T-helper 2 cell treated with Interferon-gamma antibody and Interleukin-4, amounts not matched to agents 100 ng/mL and 5 ng/mL, for 36 hours (primary cell): Measurements from ENCODE around the gene HIBCH. TPM values are rescaled to one million over a fixed set of nuclear protein-coding genes. Genes with fewer than 3 reads are reported as not detected.
"Not testable (repeated sequence)": the region's sequence is repeated elsewhere in the genome, so short reads cannot be mapped to it uniquely, and the experiment has no call there.

Experiments used
- intact Hi-C: fragments of 100-400 bp; cut with micrococcal nuclease; formaldehyde crosslinking; loops from one replicate; pipeline ENCODE4 v1.15.1; 2023
- total RNA-seq: library from RNA; stranded (reverse); gene quantifications from 2 replicates; pipeline ENCODE4 v1.2.3, GENCODE V29; 2022

HIBCH gene
- total RNA-seq, 1 donor from 2014 or later: 18.6 TPM

- intact Hi-C loops: loop anchor here (5.0 kb wide), 1 partner anchor 309 kb away; no protein-coding TSS in a partner anchor
These were observed 23.5 kb upstream of the HIBCH start for GRCh38 chr2:190343089-190343535.

GRCh38 chr2:190342611-190343010 lies 23.0 kb upstream of the HIBCH start:
- intact Hi-C loops: loop anchor here (5.0 kb wide), 1 partner anchor 310 kb away; no protein-coding TSS in a partner anchor

- intact Hi-C loops: loop anchor here (5.0 kb wide), 1 partner anchor 312 kb away; no protein-coding TSS in a partner anchor
These were observed 20.7 kb upstream of the HIBCH start for GRCh38 chr2:190340369-190340768.

GRCh38 chr2:190339394-190339793 lies 19.8 kb upstream of the HIBCH start:
- intact Hi-C loops: no loop called here

DNA sequence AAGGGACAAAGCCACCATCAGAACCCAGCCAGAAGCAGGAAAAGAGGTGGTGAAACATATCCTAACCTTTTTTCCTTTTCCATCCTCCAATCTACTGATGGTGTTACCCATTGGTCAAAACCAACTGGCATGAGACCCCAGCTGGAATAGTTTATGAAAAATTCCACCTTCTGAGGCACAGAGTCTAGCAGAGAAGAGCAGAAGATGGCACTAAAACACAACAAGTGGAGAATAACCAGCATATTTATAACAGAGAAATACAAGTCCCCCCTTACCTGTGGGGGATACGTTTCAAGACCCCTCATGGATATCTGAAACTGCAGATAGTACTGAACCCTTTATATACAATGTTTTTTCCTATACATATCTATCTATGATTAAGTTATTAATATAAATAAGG lies 18.8 kb upstream of the HIBCH start:
- intact Hi-C loops: no loop called here

- intact Hi-C loops: no loop called here
These were observed 16.8 kb upstream of the HIBCH start for GRCh38 chr2:190336420-190336819.

GRCh38 chr2:190335584-190335983 lies 16.0 kb upstream of the HIBCH start:
- intact Hi-C loops: not testable (repeated sequence)

DNA sequence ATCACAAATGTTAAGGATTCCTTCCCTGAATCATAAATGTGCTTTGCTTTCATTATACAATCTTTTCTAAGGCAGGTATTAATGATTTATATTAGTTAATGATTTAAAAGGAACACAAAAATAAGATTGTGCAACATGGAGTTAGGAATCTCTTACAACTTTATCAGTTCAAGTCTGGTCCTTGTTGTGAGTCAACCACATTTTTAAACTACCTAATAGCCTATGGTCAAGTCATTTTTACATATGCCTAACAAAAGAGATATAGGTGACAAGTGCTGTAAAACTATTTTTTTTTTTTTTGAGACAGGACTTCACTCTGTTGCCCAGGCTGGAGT lies 15.6 kb upstream of the HIBCH start:
- intact Hi-C loops: no loop called here

GRCh38 chr2:190334479-190335224 lies 15.0 kb upstream of the HIBCH start:
- intact Hi-C loops: no loop called here

- intact Hi-C loops: no loop called here
These were observed 14.3 kb upstream of the HIBCH start for GRCh38 chr2:190333928-190334327.

- intact Hi-C loops: no loop called here
These were observed 13.8 kb upstream of the HIBCH start for GRCh38 chr2:190333395-190333794.

- intact Hi-C loops: no loop called here
These were observed 9.0 kb upstream of the HIBCH start for GRCh38 chr2:190328573-190329147.

GRCh38 chr2:190327867-190328572 lies 8.4 kb upstream of the HIBCH start:
- intact Hi-C loops: no loop called here

DNA sequence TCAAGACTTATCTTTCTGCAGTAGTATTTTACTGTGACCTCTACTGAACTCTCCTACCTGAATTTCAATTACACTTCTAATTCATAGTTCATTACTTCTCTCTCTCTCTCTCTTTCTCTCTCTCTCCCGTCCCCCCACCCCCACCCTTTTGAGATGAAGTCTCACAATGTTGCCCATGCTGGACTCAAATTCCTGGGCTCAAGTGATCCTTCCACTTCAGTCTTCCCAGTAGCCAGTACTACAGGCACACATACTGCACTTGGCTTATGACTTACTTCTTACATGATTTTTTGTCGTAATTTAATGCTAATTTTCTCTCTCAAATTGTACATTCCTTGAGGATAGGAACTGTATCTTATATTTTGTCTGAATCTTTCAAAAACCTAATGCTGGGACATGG lies 6.0 kb upstream of the HIBCH start:
- intact Hi-C loops: no loop called here

- intact Hi-C loops: no loop called here
These were observed 3.8 kb upstream of the HIBCH start for GRCh38 chr2:190323406-190323805.

DNA sequence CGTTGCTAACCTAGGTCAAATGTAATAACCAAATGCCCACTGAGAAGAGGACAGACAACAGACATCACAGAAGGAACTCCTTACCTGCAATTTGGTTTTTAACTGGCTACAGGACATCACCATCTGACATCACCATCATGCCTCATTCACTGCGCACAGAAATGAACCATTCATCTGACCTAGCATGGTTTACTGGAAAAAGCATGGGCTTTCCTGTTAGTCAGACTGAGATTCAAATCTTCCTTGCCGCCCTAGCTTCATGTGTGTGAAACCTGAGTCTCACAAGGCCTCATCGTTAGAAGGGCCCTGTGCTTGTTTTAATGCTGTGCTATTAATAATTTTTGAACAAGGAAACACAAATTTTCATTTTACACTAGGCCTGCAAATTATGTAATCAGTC lies 1.1 kb upstream of the HIBCH start:
- intact Hi-C loops: no loop called here

DNA sequence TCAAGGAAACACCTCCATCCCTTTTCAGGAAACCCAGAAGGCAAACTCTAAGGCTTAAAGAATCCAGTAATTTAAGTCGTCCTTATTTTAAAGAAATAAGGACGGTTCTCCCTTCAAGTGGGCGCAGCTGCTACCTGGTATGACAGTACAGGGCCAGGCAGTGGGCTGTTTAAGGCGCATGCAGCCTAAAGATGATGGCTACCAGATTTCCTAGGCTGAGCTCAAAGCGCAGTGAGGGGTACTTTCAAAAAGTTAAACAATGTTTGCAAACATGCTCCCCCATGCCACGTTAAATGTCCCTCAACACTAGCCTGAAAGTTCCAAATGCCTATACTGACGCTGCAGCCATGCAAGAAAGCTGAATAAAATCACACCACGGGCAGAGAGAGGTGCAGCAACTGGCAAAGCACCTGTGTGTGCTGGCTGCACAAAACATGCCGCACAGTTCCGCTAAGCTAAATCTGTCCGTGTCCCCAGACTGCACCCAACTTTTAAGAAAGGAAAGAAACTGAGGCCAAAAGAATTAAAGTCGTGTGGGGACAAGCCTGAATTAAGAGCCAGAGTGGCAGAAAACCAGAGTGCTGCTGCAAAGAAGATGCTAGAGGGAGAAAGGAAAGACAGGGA lies 583 bp downstream of the HIBCH start:
- intact Hi-C loops: loop anchor here (1.0 to 10.0 kb wide), 6 partner anchors 25 to 658 kb away; partner anchors contain the start of genes ASNSD1, NAB1, NEMP2 and ORMDL1

DNA sequence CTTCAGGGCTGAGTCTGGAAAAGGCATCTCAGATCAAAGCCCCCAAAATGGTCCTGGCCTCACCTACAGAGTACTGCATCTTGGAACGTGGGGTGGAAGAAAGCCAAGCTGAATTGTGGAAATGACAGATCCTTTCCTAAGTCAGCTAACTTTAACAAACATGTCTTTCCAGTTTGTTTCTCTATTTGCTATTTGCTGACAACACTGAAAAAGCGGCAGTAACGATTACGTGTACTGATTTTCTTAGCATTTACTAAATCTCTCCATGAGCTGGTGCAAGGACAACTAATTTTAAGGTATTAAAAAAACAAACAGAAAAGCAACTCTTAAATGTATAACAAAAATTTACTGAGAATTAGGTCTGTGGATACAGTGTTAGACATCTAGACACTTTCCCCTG lies 1.1 kb downstream of the HIBCH start:
- intact Hi-C loops: loop anchor here (5.0 to 10.0 kb wide), 4 partner anchors 214 to 556 kb away; partner anchors contain the start of genes NAB1, NEMP2, ORMDL1 and OSGEPL1

DNA sequence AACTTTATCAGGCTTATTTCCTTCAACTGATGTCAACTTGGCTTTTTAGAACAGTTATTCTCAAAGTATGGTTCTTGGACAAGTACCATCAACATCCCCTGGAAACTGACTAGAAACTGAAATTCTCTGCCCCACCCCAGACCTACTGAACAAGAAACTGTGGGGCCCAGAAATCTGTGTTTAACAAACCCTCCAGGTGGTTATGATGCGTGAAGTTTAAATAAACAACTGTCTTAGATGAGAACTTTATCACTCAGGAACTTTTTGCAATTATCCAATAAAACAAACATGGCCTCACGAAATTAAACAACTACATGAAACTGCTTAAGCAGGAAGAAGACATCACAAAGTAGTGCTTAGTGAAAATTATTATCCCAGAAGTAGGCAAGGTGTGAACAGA lies 4.4 kb downstream of the HIBCH start:
- intact Hi-C loops: loop anchor here (5.0 to 10.0 kb wide), 4 partner anchors 217 to 553 kb away; partner anchors contain the start of genes NAB1, NEMP2, ORMDL1 and OSGEPL1

DNA sequence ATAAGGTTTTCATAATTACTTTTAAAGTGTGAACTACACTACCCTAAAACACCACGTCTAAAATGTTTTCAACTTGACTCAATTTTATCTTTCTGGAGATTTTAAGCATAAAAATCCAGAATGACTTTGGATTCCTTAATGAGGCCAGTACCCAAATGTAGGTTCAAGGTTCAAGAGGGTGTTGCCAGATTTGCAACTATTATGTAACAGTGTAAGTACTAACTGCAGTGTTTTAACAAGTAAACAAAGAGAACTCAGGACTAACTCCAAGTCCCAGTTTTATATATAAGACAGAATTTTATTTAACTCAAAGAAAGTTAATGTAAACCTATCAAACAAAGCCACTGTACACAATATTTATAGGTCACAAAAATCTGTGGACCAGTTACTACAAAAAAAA lies 5.7 kb downstream of the HIBCH start:
- intact Hi-C loops: loop anchor here (1.0 to 10.0 kb wide), 3 partner anchors 225 to 529 kb away; partner anchors contain the start of genes NAB1, ORMDL1 and PMS1

DNA sequence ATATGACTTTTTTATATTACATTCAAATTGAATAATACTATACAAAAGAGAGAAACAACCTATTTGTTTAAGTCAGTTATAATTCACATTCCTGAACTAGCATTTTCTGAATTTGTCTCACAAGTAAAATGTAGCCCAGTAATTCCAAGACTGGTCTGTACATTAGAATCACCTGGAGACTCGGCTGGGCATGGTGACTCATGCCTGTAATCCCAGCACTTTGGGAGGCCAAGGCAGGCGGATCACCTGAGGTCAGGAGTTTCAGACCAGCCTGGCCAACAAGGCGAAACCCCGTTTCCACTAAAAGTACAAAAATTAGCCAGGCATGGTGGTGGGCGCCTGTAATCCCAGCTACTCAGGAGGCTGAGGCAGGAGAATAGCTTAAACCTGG lies 7.0 kb downstream of the HIBCH start:
- intact Hi-C loops: loop anchor here (10.0 kb wide), 2 partner anchors 332 to 528 kb away; partner anchors contain the start of genes NAB1, ORMDL1 and PMS1
